OCI-LY3 (cell line): ENCODE results near the gene CTDSPL.

ENCODE experiments used
- H2AFZ ChIP-seq: fragments of 200-600, 300-600 bp; shearing (Covaris generic); 2 replicates; pipeline ENCODE4 v1.6.0; 2014; ENCODE audit warnings: antibody characterized with exemption, low read depth, low read length
- H3K27ac ChIP-seq: fragments of 200-600, 300-600 bp; sonication (generic); 2 replicates; pipeline ENCODE4 v1.5.1; 2014; ENCODE audit warnings: mild to moderate bottlenecking, low read length, moderate library complexity, mixed read lengths
- H3K27me3 ChIP-seq: fragments of 200-600, 300-600 bp; sonication (generic); 2 replicates; pipeline ENCODE4 v1.6.1; 2014; ENCODE audit warnings: low read depth, low read length, mixed read lengths
- H3K36me3 ChIP-seq: fragments of 200-600, 300-600 bp; sonication (generic); replicated peaks from 2 replicates; pipeline ENCODE3; 2014; ENCODE audit warnings: low read depth, low read length, mixed read lengths
- H3K4me1 ChIP-seq: fragments of 300-600, 200-600 bp; sonication (generic); 2 replicates; pipeline ENCODE4 v1.6.1; 2014; ENCODE audit warnings: low read length, mixed read lengths
- H3K4me2 ChIP-seq: fragments of 200-600, 300-600 bp; sonication (generic); 2 replicates; pipeline ENCODE4 v1.6.1; 2014; ENCODE audit warnings: low read length, mixed read lengths
- H3K4me3 ChIP-seq: fragments of 300-600, 200-600 bp; sonication (generic); 2 replicates; pipeline ENCODE4 v1.5.1; 2014; ENCODE audit warnings: antibody characterized with exemption, mild to moderate bottlenecking, low read length, moderate library complexity
- H3K79me2 ChIP-seq: fragments of 300-600, 200-600 bp; shearing (Covaris generic); 2 replicates; pipeline ENCODE4 v1.6.1; 2014; ENCODE audit warnings: mild to moderate bottlenecking, low read length, mixed read lengths
- H3K9ac ChIP-seq: fragments of 300-600, 200-600 bp; shearing (Covaris generic); 2 replicates; pipeline ENCODE4 v1.6.0; 2014; ENCODE audit warnings: mild to moderate bottlenecking, low read length, moderate library complexity
- H3K9me3 ChIP-seq: fragments of 200-600, 300-600 bp; shearing (Covaris generic); 2 replicates; pipeline ENCODE4 v1.6.1; 2014; ENCODE audit warnings: low read length, mixed read lengths; ENCODE audit not compliant: insufficient read depth
- H4K20me1 ChIP-seq: fragments of 200-600, 300-600 bp; sonication (generic); 2 replicates; pipeline ENCODE4 v1.6.1; 2016; ENCODE audit warnings: low read length, mixed read lengths; ENCODE audit not compliant: insufficient read depth
- EZH2phosphoT487 ChIP-seq: fragments of 200-600 bp; shearing (Covaris generic); IDR thresholded peaks from 2 replicates; pipeline ENCODE4 v1.6.1; 2018; ENCODE audit warnings: antibody characterized with exemption, mixed run types, low read depth
- TF ChIP-seq, protein P1 (sequence below): fragments of 200-600, 300-600 bp; sonication (generic); IDR thresholded peaks from 2 replicates; pipeline ENCODE4 v1.5.1; 2014; ENCODE audit warnings: antibody characterized with exemption, low read length, low read depth

The CTDSPL gene

DNA sequence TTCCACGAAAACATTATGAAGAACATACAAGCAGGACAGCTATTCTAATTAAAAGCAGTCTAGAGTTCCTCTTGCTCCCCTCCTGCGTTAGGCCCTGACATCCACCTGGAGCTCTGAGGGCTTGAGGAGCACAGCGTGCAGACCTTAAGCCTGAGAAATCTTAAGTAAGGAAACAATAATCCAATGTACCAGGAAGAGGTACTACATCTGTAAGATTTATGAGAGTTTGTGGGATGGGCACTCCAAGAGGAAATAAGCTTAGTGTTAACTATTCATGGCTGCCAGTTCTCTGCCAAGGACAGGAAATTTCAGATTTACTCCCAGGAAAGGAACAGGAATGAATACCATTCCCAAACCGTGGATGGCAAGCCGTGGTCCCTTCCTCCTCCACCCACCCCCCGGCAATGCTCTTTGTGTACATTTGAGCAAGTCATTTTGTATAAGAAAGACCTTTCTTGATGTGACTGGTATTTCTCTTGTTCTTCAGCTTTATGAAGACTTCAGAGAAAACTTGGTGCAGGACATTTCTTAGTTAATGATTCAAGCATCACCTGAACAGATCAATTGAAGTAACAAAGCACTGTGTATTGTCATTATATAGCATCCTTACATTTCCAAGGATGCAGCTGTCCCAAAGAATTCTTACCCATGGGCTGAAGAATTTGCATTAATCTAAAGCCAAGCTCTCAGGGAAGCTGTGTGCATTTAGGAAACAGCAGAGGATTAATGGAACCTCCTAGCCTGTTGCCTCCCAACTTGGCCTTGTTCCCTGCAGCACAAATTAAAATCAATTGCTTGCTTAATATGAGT is 100.1 kb downstream of the CTDSPL start:
- TF ChIP-seq, protein P1, sequence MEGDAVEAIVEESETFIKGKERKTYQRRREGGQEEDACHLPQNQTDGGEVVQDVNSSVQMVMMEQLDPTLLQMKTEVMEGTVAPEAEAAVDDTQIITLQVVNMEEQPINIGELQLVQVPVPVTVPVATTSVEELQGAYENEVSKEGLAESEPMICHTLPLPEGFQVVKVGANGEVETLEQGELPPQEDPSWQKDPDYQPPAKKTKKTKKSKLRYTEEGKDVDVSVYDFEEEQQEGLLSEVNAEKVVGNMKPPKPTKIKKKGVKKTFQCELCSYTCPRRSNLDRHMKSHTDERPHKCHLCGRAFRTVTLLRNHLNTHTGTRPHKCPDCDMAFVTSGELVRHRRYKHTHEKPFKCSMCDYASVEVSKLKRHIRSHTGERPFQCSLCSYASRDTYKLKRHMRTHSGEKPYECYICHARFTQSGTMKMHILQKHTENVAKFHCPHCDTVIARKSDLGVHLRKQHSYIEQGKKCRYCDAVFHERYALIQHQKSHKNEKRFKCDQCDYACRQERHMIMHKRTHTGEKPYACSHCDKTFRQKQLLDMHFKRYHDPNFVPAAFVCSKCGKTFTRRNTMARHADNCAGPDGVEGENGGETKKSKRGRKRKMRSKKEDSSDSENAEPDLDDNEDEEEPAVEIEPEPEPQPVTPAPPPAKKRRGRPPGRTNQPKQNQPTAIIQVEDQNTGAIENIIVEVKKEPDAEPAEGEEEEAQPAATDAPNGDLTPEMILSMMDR: no peak
- TF ChIP-seq EZH2phosphoT487: no peak
- no peaks in the 10 kb centered on the region for H3K4me1 ChIP-seq
- H3K4me2 ChIP-seq: no peak overlapping the region
- no peak overlapping the region for H3K4me3 ChIP-seq
- no peaks in the 10 kb centered on the region for H3K79me2 ChIP-seq
- no peak overlapping the region for H3K9ac ChIP-seq
- H3K27me3 ChIP-seq: peaks cover 6% of the 10 kb centered on the region; the same call in 1 of the 2 replicates
- no peaks in the 10 kb centered on the region for H3K9me3 ChIP-seq
- no peak overlapping the region for H3K27ac ChIP-seq
- no peak overlapping the region for H2AFZ ChIP-seq
- H4K20me1 ChIP-seq: no peaks in the 10 kb centered on the region
- H3K36me3 ChIP-seq: no peaks in the 10 kb centered on the region

DNA sequence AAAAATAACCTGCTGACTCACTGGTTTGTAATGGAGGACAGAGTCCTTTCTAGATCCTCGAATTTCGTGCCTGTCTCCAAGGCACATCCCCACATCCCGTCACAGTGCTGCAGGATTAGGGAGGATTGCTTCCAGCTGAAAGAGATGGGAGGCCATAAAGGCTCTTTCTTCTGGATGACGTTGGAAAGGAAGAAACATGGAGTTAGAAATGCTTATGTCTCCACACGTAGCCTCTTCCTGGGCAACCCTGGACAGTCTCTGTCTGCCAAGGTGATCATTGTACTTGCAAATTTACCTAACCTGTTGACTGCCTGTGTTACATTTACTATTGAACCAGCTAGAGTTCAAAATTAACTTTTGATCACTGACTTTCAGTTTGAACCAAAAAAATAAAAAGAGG is 101.3 kb downstream of the CTDSPL start:
- no peak overlapping the region for H3K4me3 ChIP-seq
- no peaks in the 10 kb centered on the region for H3K4me1 ChIP-seq
- H3K9me3 ChIP-seq: no peaks in the 10 kb centered on the region
- TF ChIP-seq, protein P1: no peak
- TF ChIP-seq EZH2phosphoT487: no peak
- no peaks in the 10 kb centered on the region for H3K79me2 ChIP-seq
- H3K36me3 ChIP-seq: no peaks in the 10 kb centered on the region
- H2AFZ ChIP-seq: 0 out of 2 replicates have a peak overlapping the region, but pooled peaks have one; percentile 29
- H4K20me1 ChIP-seq: no peaks in the 10 kb centered on the region
- no peak overlapping the region for H3K27ac ChIP-seq
- H3K9ac ChIP-seq: no peak overlapping the region
- H3K4me2 ChIP-seq: no peak overlapping the region
- peaks cover 6% of the 10 kb centered on the region; the same call in 1 of the 2 replicates for H3K27me3 ChIP-seq

DNA sequence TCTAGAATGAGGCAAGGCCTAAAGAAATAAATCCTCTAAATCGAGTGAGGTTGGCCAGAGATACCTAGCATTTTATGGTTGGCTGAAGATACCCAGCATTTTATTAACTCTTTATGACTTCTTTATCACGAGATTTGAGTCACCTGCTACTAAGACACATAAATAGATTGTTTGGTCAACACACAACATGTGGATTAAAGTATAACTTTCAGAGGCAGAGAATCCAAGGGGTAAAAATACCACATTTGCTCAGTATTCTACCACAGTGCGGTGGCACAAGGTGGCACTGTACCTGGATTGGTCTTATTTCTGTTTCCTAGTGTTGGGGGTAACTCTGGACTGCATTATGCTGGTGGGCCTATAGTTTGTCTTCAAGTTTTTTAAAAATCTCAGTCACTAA is 102.0 kb downstream of the CTDSPL start:
- Histone ChIP-seq H3K27me3 (peaks cover 6% of the 10 kb centered on the region; the same call in 1 of the 2 replicates), H3K9me3 (no peaks in the 10 kb centered on the region), H3K27ac (no peak overlapping the region), H4K20me1 (no peaks in the 10 kb centered on the region), H3K4me1 (no peaks in the 10 kb centered on the region), H2AFZ (0 out of 2 replicates have a peak overlapping the region, but pooled peaks have one; percentile 29), H3K4me2 (no peak overlapping the region), H3K4me3 (no peak overlapping the region), H3K36me3 (no peaks in the 10 kb centered on the region), H3K9ac (no peak overlapping the region), H3K79me2 (no peaks in the 10 kb centered on the region)
- TF ChIP-seq EZH2phosphoT487: no peak
- TF ChIP-seq, protein P1: no peak

DNA sequence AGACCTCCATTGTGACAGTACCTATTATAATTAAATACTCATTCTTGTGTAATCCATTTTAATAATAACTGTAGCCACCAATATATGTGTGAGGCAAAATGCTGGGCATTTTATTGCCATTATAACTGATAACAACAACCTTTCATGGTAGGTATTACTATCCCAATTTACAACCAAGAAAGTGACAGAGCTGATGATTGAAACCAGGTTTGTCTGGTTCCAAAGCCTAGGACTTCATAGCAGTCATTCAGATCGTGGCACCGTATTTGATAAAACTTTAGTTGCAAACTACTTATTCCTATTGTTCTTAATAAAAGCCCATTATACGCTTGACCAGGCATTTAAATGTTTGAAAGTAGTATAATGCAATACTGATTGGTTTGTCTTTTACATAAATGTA is 102.5 kb downstream of the CTDSPL start:
- Histone ChIP-seq H2AFZ (no peak overlapping the region), H3K36me3 (no peaks in the 10 kb centered on the region), H3K27ac (no peak overlapping the region), H3K27me3 (peaks cover 6% of the 10 kb centered on the region; the same call in 1 of the 2 replicates), H3K9me3 (no peaks in the 10 kb centered on the region), H3K4me2 (no peak overlapping the region), H3K9ac (no peak overlapping the region), H4K20me1 (no peaks in the 10 kb centered on the region), H3K79me2 (no peaks in the 10 kb centered on the region), H3K4me3 (no peak overlapping the region), H3K4me1 (no peaks in the 10 kb centered on the region)
- TF ChIP-seq, protein P1: no peak
- no peak for TF ChIP-seq EZH2phosphoT487
